HepG2 (cell line): ENCODE results near the gene PBOV1. TPM values are rescaled to one million over a fixed set of nuclear protein-coding genes. Genes with fewer than 3 reads are reported as not detected.

Experiments used
- ATAC-seq: fragments of 200-7000 bp; cut with Tn5 transposase; 3 replicates; pipeline ENCODE4 v1.9.1; 2020; ENCODE audit warnings: mild to moderate bottlenecking, moderate library complexity
- BruUV-seq: library from RNA; stranded (reverse); fragments of 400-500 nt; replicated peaks from 2 replicates; lab custom pipeline; 2021; lab: Mats Ljungman, UMichigan
- CTCF ChIA-PET: fragments of 300-600 bp; formaldehyde crosslinking; extraction: SDS; loops from one replicate; lab custom pipeline; 2021; ENCODE audit warnings: low total read pairs, inconsistent platforms, low intra/inter-chr PET ratio; lab: Yijun Ruan, JAX
- POLR2A ChIA-PET: fragments of 350-600 bp; sonication (Branson Sonifier 250); formaldehyde crosslinking; loops from one replicate; lab custom pipeline; 2020; ENCODE audit warnings: antibody characterized with exemption, inconsistent platforms; lab: Yijun Ruan, JAX
- DNase-seq: peaks from one replicate; pipeline ENCODE4 v3.0.0-alpha.2; 2015; ENCODE audit warnings: low spot score
- FAIRE-seq: peaks from 3 replicates; lab custom pipeline; 2011; peaks lifted over from hg19 to GRCh38; lab: Jason Lieb, UNC
- H2AFZ ChIP-seq: one replicate; pipeline ENCODE4 v1.6.1; 2011; ENCODE audit warnings: low read length, inconsistent platforms
- H3K27ac ChIP-seq: fragments of 300-600 bp; 3 replicates; pipeline ENCODE4 v1.8.0; 2011; ENCODE audit warnings: mixed run types, mild to moderate bottlenecking, mixed read lengths, low read length, inconsistent platforms; ENCODE audit not compliant: insufficient read depth; ENCODE audit errors: extremely low read length
- H3K27me3 ChIP-seq, 2 experiments: fragments of 200-600 bp in 1 of 2; 2 replicates in 1 of 2; 3 replicates in 1 of 2; pipeline versions ENCODE4 v1.6.0 to v1.8.0; 2011; ENCODE audit warnings: low read length in 2 of 2, mild to moderate bottlenecking in 2 of 2, moderate library complexity in 2 of 2, inconsistent platforms in 1 of 2; ENCODE audit not compliant: insufficient read depth in 2 of 2, control insufficient read depth in 1 of 2
- H3K36me3 ChIP-seq, 2 experiments: fragments of 200-600 bp in 1 of 2; replicated peaks in 1 of 2; 2 replicates in 1 of 2; 3 replicates in 1 of 2; pipeline versions ENCODE4 v1.5.1 to v1.8.0; 2011; ENCODE audit warnings: low read length in 2 of 2, inconsistent platforms in 1 of 2; ENCODE audit not compliant: insufficient read depth in 2 of 2, control insufficient read depth in 1 of 2
- H3K4me1 ChIP-seq: 2 replicates; pipeline ENCODE4 v1.5.1; 2012; ENCODE audit warnings: low read length, inconsistent platforms; ENCODE audit not compliant: insufficient read depth
- H3K4me2 ChIP-seq: 2 replicates; pipeline ENCODE4 v1.6.0; 2011; ENCODE audit warnings: low read depth, low read length, inconsistent platforms
- H3K4me3 ChIP-seq, 3 experiments: fragments of 200-600 bp in 1 of 3; sonication (generic), shearing (Covaris generic) in 1 of 3; replicated peaks in 1 of 3; 2 replicates each; pipeline ENCODE4 v1.5.1; 2011 to 2016; ENCODE audit warnings: low read length in 3 of 3, inconsistent platforms in 2 of 3, low read depth in 2 of 3, mild to moderate bottlenecking in 2 of 3, control low read depth in 1 of 3, mixed read lengths in 1 of 3; ENCODE audit not compliant: insufficient read depth in 1 of 3
- H3K79me2 ChIP-seq: one replicate; pipeline ENCODE4 v1.6.1; 2011; ENCODE audit warnings: low read length, inconsistent platforms; ENCODE audit not compliant: insufficient read depth
- H3K9ac ChIP-seq: 2 replicates; pipeline ENCODE4 v1.6.0; 2011; ENCODE audit warnings: mild to moderate bottlenecking, low read depth, low read length, inconsistent platforms; ENCODE audit not compliant: insufficient read depth
- H3K9me3 ChIP-seq: 2 replicates; pipeline ENCODE4 v1.5.1; 2012; ENCODE audit warnings: mild to moderate bottlenecking, low read length
- H4K20me1 ChIP-seq: 2 replicates; pipeline ENCODE4 v1.6.0; 2011; ENCODE audit warnings: inconsistent platforms, mild to moderate bottlenecking, low read length, moderate library complexity; ENCODE audit not compliant: insufficient read depth
- ATAD3A ChIP-seq: sonication (generic); formaldehyde crosslinking; IDR thresholded peaks from 2 replicates; pipeline ENCODE4 v1.4.0; 2020; ENCODE audit warnings: missing genetic modification reagents
- CHD2 ChIP-seq: IDR thresholded peaks from 2 replicates; pipeline ENCODE4 v1.6.1; 2011; ENCODE audit warnings: low read depth, low read length, improper control_type of control experiment
- KAT2B ChIP-seq: fragments of 150-350 bp; IDR thresholded peaks from 2 replicates; pipeline ENCODE4 v1.6.1; 2014; ENCODE audit warnings: low read depth, low read length, borderline replicate concordance
- MAFK ChIP-seq, 2 experiments: IDR thresholded peaks in 1 of 2; conservative IDR thresholded peaks in 1 of 2; 2 replicates each; pipeline ENCODE4 v1.6.1; 2011; ENCODE audit warnings: improper control_type of control experiment in 2 of 2, low read length in 2 of 2
- MIER3 ChIP-seq: IDR thresholded peaks from 2 replicates; pipeline ENCODE4 v1.6.1; 2016; ENCODE audit warnings: missing compliant biosample characterization, borderline replicate concordance
- MXD1 ChIP-seq: sonication (generic); formaldehyde crosslinking; IDR thresholded peaks from 2 replicates; pipeline ENCODE4 v1.4.0; 2020; ENCODE audit warnings: mild to moderate bottlenecking, missing genetic modification reagents
- PAF1 ChIP-seq: IDR thresholded peaks from 2 replicates; pipeline ENCODE4 v1.6.1; 2016; ENCODE audit warnings: missing genetic modification reagents, missing compliant biosample characterization
- ZNF101 ChIP-seq: sonication (generic); formaldehyde crosslinking; IDR thresholded peaks from 2 replicates; pipeline ENCODE4 v1.4.0; 2020; ENCODE audit warnings: mild to moderate bottlenecking, low read depth, missing genetic modification reagents, borderline replicate concordance
- ZNF18 ChIP-seq: sonication (generic); formaldehyde crosslinking; IDR thresholded peaks from 2 replicates; pipeline ENCODE4 v1.8.0; 2022; ENCODE audit warnings: mild to moderate bottlenecking, missing genetic modification reagents; ENCODE audit not compliant: insufficient replicate concordance
- ZNF441 ChIP-seq: sonication (generic); formaldehyde crosslinking; IDR thresholded peaks from 2 replicates; pipeline ENCODE4 v1.7.0; 2021; ENCODE audit warnings: missing genetic modification reagents, borderline replicate concordance
- ZNF577 ChIP-seq: sonication (generic); formaldehyde crosslinking; IDR thresholded peaks from 2 replicates; pipeline ENCODE4 v1.4.0; 2020; ENCODE audit warnings: mild to moderate bottlenecking, low read depth, missing genetic modification reagents, borderline replicate concordance
- ZNF782 ChIP-seq: sonication (generic); formaldehyde crosslinking; IDR thresholded peaks from 2 replicates; pipeline ENCODE4 v1.4.0; 2020; ENCODE audit warnings: missing genetic modification reagents, mild to moderate bottlenecking, borderline replicate concordance
- ZNF879 ChIP-seq: sonication (generic); formaldehyde crosslinking; IDR thresholded peaks from 2 replicates; pipeline ENCODE4 v1.8.1; 2023; ENCODE audit warnings: missing genetic modification reagents
- WGBS: methylation state at CpG from one replicate; pipeline ENCODE4 v1.1.6; 2017; ENCODE audit warnings: low lambda C conversion rate; 5-methylcytosine and 5-hydroxymethylcytosine counted together
- in situ Hi-C: cut with HindIII; loops from 2 replicates; pipeline ENCODE4 v1.10.0; 2017; ENCODE audit warnings: low pct_unique_long_range_greater_than_20kb; ENCODE audit not compliant: extremely low pct_ligation_motif_present
- intact Hi-C: fragments of 100-400 bp; cut with micrococcal nuclease; formaldehyde crosslinking; loops from one replicate; pipeline ENCODE4 v1.10.0; 2022; ENCODE audit not compliant: unreplicated experiment
- polyA plus RNA-seq, 8 experiments: library from polyadenylated mRNA; depleted of rRNA in 3 of 8; stranded (reverse) in 7 of 8; unstranded in 1 of 8; fragments of >200 nt; fragmentation: Illumina TruSeq in 4 of 8; extraction: Trizol in 4 of 8; gene quantifications; 2 replicates each; pipeline versions ENCODE4 v1.2.1 to v1.2.3, GENCODE V29; 2011 to 2016; ENCODE audit warnings: low read depth in 4 of 8, missing spikeins in 1 of 8, mixed read lengths in 1 of 8; ENCODE audit not compliant: insufficient read depth in 1 of 8
- total RNA-seq, 5 experiments: library from RNA; depleted of rRNA; stranded (reverse); fragments of >200 nt; fragmentation: Illumina TruSeq; extraction: Trizol; gene quantifications; 2 replicates each; pipeline ENCODE4 v1.2.3, GENCODE V29; 2016; ENCODE audit warnings: low read depth in 1 of 5
- TF ChIP-seq, protein P1 (sequence below): sonication (generic); formaldehyde crosslinking; IDR thresholded peaks from 2 replicates; pipeline ENCODE4 v1.4.0; 2020; ENCODE audit warnings: mild to moderate bottlenecking, low read depth, missing genetic modification reagents
- TF ChIP-seq, protein P2 (sequence below): sonication (generic); formaldehyde crosslinking; IDR thresholded peaks from 2 replicates; pipeline ENCODE4 v1.4.0; 2020; ENCODE audit warnings: mild to moderate bottlenecking, missing genetic modification reagents
- TF ChIP-seq, protein P3 (sequence below): sonication (generic); formaldehyde crosslinking; IDR thresholded peaks from 2 replicates; pipeline ENCODE4 v1.9.0; 2021; ENCODE audit warnings: missing genetic modification reagents, borderline replicate concordance

Gene PBOV1
- total and polyA plus RNA-seq, 2 of the 13 experiments (the other 11 are each of a cell fraction or from before 2014, with no cell fraction given) = not detected

- FAIRE-seq (no peak), DNase-seq (no peak), ATAC-seq (no peak)
- Histone ChIP-seq H3K9me3 (no peaks in the 10 kb centered on the region), H3K9ac (no peak overlapping the region), H3K79me2 (no peaks in the 10 kb centered on the region), H3K27me3 (no peaks in the 10 kb centered on the region), H3K4me1 (peaks cover 15% of the 10 kb centered on the region), H3K36me3 (no peaks in the 10 kb centered on the region), H4K20me1 (no peaks in the 10 kb centered on the region), H2AFZ (no peak overlapping the region), H3K4me3 (no peak overlapping the region), H3K27ac (no peak overlapping the region), H3K4me2 (no peak overlapping the region)
- POLR2A ChIA-PET = no interaction called here
- no peak for TF ChIP-seq ZNF441
- TF ChIP-seq, protein P1, sequence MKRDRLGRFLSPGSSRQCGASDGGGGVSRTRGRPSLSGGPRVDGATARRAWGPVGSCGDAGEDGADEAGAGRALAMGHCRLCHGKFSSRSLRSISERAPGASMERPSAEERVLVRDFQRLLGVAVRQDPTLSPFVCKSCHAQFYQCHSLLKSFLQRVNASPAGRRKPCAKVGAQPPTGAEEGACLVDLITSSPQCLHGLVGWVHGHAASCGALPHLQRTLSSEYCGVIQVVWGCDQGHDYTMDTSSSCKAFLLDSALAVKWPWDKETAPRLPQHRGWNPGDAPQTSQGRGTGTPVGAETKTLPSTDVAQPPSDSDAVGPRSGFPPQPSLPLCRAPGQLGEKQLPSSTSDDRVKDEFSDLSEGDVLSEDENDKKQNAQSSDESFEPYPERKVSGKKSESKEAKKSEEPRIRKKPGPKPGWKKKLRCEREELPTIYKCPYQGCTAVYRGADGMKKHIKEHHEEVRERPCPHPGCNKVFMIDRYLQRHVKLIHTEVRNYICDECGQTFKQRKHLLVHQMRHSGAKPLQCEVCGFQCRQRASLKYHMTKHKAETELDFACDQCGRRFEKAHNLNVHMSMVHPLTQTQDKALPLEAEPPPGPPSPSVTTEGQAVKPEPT (CRISPR knock-in tag) = no peak
- no peak for TF ChIP-seq MIER3 (CRISPR knock-in tag)
- TF ChIP-seq, protein P2, sequence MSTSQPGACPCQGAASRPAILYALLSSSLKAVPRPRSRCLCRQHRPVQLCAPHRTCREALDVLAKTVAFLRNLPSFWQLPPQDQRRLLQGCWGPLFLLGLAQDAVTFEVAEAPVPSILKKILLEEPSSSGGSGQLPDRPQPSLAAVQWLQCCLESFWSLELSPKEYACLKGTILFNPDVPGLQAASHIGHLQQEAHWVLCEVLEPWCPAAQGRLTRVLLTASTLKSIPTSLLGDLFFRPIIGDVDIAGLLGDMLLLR = no peak
- TF ChIP-seq MXD1 (CRISPR knock-in tag) = no peak
- no peak for TF ChIP-seq ZNF101
- no peak for TF ChIP-seq MAFK (conservative IDR thresholded peaks at IDR 0.05 in 1 of 2, IDR thresholded peaks at IDR 0.05 in 1 of 2; ENCODE audit: low read length in 2 of 2)
- no peak for TF ChIP-seq KAT2B
- TF ChIP-seq CHD2 = no peak
- no peak for TF ChIP-seq ZNF577 (CRISPR knock-in tag)
- TF ChIP-seq PAF1 = no peak
- TF ChIP-seq, protein P3, sequence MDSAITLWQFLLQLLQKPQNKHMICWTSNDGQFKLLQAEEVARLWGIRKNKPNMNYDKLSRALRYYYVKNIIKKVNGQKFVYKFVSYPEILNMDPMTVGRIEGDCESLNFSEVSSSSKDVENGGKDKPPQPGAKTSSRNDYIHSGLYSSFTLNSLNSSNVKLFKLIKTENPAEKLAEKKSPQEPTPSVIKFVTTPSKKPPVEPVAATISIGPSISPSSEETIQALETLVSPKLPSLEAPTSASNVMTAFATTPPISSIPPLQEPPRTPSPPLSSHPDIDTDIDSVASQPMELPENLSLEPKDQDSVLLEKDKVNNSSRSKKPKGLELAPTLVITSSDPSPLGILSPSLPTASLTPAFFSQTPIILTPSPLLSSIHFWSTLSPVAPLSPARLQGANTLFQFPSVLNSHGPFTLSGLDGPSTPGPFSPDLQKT (CRISPR knock-in tag) = no peak
- TF ChIP-seq ZNF782 (CRISPR knock-in tag) = no peak
- no peak for TF ChIP-seq ZNF879 (CRISPR knock-in tag)
- no peak for TF ChIP-seq ATAD3A (CRISPR knock-in tag)
- TF ChIP-seq ZNF18 (CRISPR knock-in tag) = no peak
- CTCF ChIA-PET = no interaction called here
- 81% methylated on average over 2 of the region's 2 CpGs for WGBS
- no TSS peak for BruUV-seq
- intact Hi-C loops = no loop called here
- in situ Hi-C loops = no loop called here
Measured at GRCh38 chr6:138203315-138203714, 15.0 kb downstream of the PBOV1 start.
